Neural crest cell (in vitro differentiated cells): ENCODE results near the gene PRKD2. TPM values are rescaled to one million over a fixed set of nuclear protein-coding genes. Genes with fewer than 3 reads are reported as not detected.
A peak's percentile ranks its signal among the peaks of the same experiment; 100 is the strongest.
"Not testable (repeated sequence)": the region's sequence is repeated elsewhere in the genome, so short reads cannot be mapped to it uniquely, and the experiment has no call there.

Source experiments
- DNase-seq: peaks from one replicate; pipeline ENCODE4 v3.0.0; 2021; ENCODE audit warnings: low read depth, mixed read lengths, low spot score
- H3K27ac Mint-ChIP-seq: one replicate; pipeline ENCODE4 v1.8.0; 2021; ENCODE audit warnings: mild to moderate bottlenecking, mixed read lengths; ENCODE audit not compliant: unreplicated experiment
- H3K27me3 Mint-ChIP-seq: 2 replicates; pipeline ENCODE4 v1.8.0; 2021; ENCODE audit warnings: low read depth, mild to moderate bottlenecking, mixed read lengths
- H3K36me3 Mint-ChIP-seq: 2 replicates; pipeline ENCODE4 v1.8.0; 2021; ENCODE audit warnings: low read depth, mild to moderate bottlenecking, mixed read lengths
- H3K4me1 Mint-ChIP-seq: 2 replicates; pipeline ENCODE4 v1.8.0; 2021; ENCODE audit warnings: mixed read lengths
- H3K4me3 Mint-ChIP-seq: one replicate; pipeline ENCODE4 v1.8.0; 2021; ENCODE audit warnings: mild to moderate bottlenecking, mixed read lengths
- H3K9me3 Mint-ChIP-seq: 2 replicates; pipeline ENCODE4 v1.8.0; 2021; ENCODE audit warnings: mixed read lengths
- microRNA-seq: library from miRNA; unstranded; fragments of <30 nt; microRNA quantifications from one replicate; pipeline ENCODE4, GENCODE V29; 2020
- total RNA-seq: library from RNA; stranded (reverse); gene quantifications from 2 replicates; pipeline ENCODE4 v1.2.1, GENCODE V29; 2021
- TF ChIP-seq, protein P1 (sequence below): fragments of 200-600 bp; sonication (generic); conservative IDR thresholded peaks from 2 replicates; pipeline ENCODE4 v1.5.0; 2021; ENCODE audit warnings: antibody characterized with exemption, mild to moderate bottlenecking

The PRKD2 gene
- total RNA-seq, 1 donor from 2014 or later = 55.5 TPM

DNA sequence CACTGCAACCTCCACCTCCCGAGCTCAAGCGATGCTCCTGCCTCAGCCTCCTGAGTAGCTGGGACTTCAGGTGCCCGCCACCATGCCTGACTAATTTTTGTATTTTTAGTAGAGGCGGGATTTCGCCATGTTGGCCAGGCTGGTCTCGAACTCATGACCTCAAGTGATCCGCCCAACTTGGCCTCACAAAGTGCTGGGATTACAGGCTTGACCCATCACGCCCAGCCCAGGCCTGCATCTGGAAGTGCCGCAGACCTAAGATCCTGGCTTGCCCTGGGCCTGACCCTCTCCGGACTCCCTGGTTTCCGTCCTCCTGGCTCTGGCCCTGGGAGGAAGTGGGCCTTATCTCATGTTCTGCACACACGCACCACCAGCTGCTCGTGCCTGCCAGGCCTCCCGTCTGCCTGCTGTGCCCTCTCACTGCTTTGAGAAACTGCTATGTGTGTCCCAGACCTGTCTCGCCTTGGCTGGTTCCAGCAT lies 87.3 kb downstream of the PRKD2 start:
- Mint-ChIP-seq H3K36me3 (no peaks in the 10 kb centered on the region), H3K4me1 (peaks cover 22% of the 10 kb centered on the region), H3K4me3 (no peak overlapping the region), H3K27me3 (peaks cover 30% of the 10 kb centered on the region), H3K27ac (no peak overlapping the region), H3K9me3 (no peaks in the 10 kb centered on the region)
- TF ChIP-seq, protein P1, sequence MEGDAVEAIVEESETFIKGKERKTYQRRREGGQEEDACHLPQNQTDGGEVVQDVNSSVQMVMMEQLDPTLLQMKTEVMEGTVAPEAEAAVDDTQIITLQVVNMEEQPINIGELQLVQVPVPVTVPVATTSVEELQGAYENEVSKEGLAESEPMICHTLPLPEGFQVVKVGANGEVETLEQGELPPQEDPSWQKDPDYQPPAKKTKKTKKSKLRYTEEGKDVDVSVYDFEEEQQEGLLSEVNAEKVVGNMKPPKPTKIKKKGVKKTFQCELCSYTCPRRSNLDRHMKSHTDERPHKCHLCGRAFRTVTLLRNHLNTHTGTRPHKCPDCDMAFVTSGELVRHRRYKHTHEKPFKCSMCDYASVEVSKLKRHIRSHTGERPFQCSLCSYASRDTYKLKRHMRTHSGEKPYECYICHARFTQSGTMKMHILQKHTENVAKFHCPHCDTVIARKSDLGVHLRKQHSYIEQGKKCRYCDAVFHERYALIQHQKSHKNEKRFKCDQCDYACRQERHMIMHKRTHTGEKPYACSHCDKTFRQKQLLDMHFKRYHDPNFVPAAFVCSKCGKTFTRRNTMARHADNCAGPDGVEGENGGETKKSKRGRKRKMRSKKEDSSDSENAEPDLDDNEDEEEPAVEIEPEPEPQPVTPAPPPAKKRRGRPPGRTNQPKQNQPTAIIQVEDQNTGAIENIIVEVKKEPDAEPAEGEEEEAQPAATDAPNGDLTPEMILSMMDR = no peak
- DNase-seq = no peak

GRCh38 chr19:46628970-46629369 lies 87.9 kb downstream of the PRKD2 start:
- DNase-seq, H3K9me3 Mint-ChIP-seq, H3K27ac Mint-ChIP-seq, H3K36me3 Mint-ChIP-seq, H3K4me3 Mint-ChIP-seq: not testable (repeated sequence)
- Mint-ChIP-seq H3K4me1 (peaks cover 22% of the 10 kb centered on the region), H3K27me3 (peaks cover 24% of the 10 kb centered on the region)

DNA sequence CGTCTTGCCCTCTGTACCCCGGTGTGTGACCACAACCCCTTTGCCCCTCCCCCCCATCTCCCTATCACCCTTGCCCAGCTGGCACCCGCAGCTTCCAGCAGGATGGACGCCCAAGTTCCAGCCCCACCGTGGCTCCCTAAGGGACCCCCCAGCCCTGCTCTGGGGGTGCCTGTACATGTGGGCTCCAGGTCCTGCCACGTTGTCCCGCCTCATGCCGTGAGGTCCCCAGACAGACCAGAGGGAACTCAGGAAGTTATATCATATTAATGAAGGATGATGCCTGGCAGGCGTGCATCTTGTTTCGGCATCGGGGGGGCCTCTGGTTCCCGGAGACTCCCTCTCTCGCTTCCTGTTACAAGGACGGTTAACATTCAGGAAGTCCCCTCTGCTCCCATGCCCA lies 90.5 kb downstream of the PRKD2 start:
- H3K4me3 Mint-ChIP-seq = no peak overlapping the region
- H3K9me3 Mint-ChIP-seq = no peaks in the 10 kb centered on the region
- H3K4me1 Mint-ChIP-seq = peaks cover 9% of the 10 kb centered on the region
- no peak for DNase-seq
- no peak overlapping the region for H3K27ac Mint-ChIP-seq
- H3K27me3 Mint-ChIP-seq = peaks cover 3% of the 10 kb centered on the region
- TF ChIP-seq, protein P1 = no peak
- no peaks in the 10 kb centered on the region for H3K36me3 Mint-ChIP-seq

GRCh38 chr19:46625731-46626130 lies 91.2 kb downstream of the PRKD2 start:
- peaks cover 9% of the 10 kb centered on the region for H3K4me1 Mint-ChIP-seq

DNA sequence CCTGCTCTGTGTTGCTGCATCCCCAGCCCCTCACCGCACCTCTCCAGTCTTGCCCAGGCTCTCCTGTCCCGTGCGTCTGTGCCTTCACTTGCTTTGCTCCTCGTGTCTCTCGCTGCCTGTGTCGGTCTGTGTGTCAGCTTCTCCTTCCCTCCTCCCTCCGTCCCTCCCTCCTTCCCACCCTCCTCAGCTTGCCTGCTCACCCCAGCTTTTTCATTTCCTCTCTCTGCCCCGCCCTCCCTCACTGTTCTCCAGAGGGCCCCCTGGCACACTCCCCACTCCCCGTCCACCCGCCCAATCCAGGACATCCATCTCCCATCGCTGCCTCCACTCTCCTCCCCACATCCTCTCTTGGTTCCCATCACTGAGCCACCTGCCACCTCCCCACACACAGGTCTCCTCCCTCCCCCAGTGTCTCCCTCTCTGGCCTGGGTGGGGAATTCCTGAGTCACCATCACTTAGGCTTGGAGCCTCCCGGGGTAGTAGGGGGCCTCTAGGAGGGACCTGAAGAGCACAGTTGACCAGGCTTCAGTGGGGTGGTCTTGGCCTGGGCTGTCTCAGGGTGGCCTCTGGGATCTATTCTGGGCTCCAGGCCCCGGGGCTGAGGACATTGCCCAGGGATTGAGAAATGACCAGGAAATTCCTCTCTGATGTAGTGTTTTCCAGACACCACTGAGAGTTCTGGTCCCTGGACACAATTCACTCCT lies 91.8 kb downstream of the PRKD2 start, which contains the start of gene PTGIR:
Gene PTGIR, minus strand, starts transcription at position 132 of the 704 bp plus-strand sequence. CDS start 864 bp downstream, outside the sequence.
- TF ChIP-seq, protein P1 = no peak
- H3K27ac Mint-ChIP-seq = peak within 1 kb of the TSS; percentile 16
- H3K4me3 Mint-ChIP-seq = no peak within 1 kb of the TSS
- DNase-seq = no peak
- no peaks in the 10 kb centered on the region for H3K9me3 Mint-ChIP-seq
- no peaks in the 10 kb centered on the region for H3K27me3 Mint-ChIP-seq
- H3K4me1 Mint-ChIP-seq = peaks cover 13% of the 10 kb centered on the region
- H3K36me3 Mint-ChIP-seq = no peaks in the 10 kb centered on the region

More at GRCh38 chr19:46625731-46626130, 91.2 kb downstream of the PRKD2 start:
- DNase-seq = no peak
- no peaks in the 10 kb centered on the region for H3K27me3 Mint-ChIP-seq
- no peak overlapping the region for H3K27ac Mint-ChIP-seq
- H3K36me3 Mint-ChIP-seq = no peaks in the 10 kb centered on the region
- TF ChIP-seq, protein P1 = no peak
- no peak overlapping the region for H3K4me3 Mint-ChIP-seq
- H3K9me3 Mint-ChIP-seq = no peaks in the 10 kb centered on the region

Small RNA genes within 50 kb of the gene (microRNA-seq; reads per million reads assigned to microRNA genes)
- gene MIR320E = 3.0 reads per million

Other genes starting within 250 kb of the PRKD2 start
- 28.4 and 29.9 TPM in 2 replicates for gene PNMA8A, start 245.6 kb downstream of the PRKD2 start, total RNA-seq
- 4.6 and 5.3 TPM in 2 replicates for gene PNMA8B, start 221.2 kb downstream of the PRKD2 start, total RNA-seq
- gene CALM3, start 115.8 kb downstream of the PRKD2 start, total RNA-seq = 436 TPM in 2 replicates
- gene PTGIR, start 92.0 kb downstream of the PRKD2 start, total RNA-seq = not detected in 2 replicates
- not detected in 2 replicates for gene GNG8, start 80.9 kb downstream of the PRKD2 start, total RNA-seq
- 6.5 and 7.4 TPM in 2 replicates for gene DACT3, start 55.9 kb downstream of the PRKD2 start, total RNA-seq
- 31.9 and 38.6 TPM in 2 replicates for gene FKRP, start 28.9 kb upstream of the PRKD2 start, total RNA-seq
- 128 and 138 TPM in 2 replicates for gene STRN4, start 29.3 kb upstream of the PRKD2 start, total RNA-seq
- gene SLC1A5, start 71.5 kb upstream of the PRKD2 start, total RNA-seq = 131 TPM in 2 replicates
- 165 and 167 TPM in 2 replicates for gene AP2S1, start 133.7 kb upstream of the PRKD2 start, total RNA-seq
- 81.0 and 82.5 TPM in 2 replicates for gene ARHGAP35, start 143.9 kb upstream of the PRKD2 start, total RNA-seq